Measurements from ENCODE around the gene CTTNBP2.

Gene CTTNBP2

DNA sequence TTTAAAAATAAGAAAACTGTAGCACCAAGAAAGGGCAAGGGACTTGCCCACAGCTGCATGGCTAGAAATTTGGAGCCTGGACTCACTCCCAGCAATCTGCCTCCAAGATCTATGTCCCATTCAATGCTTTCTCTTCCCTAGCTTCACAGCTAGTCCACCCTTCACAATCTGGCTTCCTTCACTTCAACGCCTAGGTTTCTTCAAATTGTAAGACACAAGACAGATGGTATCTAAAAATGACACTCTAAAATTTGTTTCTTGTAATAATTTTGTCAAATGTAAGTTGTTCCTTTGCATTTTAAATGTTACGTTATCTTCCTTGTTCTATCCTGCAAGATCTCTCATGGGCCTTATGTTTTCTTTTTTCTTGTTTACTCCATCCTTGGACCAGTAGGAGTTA, 48.6 kb downstream of the CTTNBP2 start:
- DNase-seq = no peak

GRCh38 chr7:117819558-117819957, 53.7 kb downstream of the CTTNBP2 start:
- no peak for DNase-seq

GRCh38 chr7:117818232-117818631, 55.0 kb downstream of the CTTNBP2 start:
- no peak for DNase-seq

GRCh38 chr7:117816727-117817126, 56.5 kb downstream of the CTTNBP2 start:
- DNase-seq = no peak

DNA sequence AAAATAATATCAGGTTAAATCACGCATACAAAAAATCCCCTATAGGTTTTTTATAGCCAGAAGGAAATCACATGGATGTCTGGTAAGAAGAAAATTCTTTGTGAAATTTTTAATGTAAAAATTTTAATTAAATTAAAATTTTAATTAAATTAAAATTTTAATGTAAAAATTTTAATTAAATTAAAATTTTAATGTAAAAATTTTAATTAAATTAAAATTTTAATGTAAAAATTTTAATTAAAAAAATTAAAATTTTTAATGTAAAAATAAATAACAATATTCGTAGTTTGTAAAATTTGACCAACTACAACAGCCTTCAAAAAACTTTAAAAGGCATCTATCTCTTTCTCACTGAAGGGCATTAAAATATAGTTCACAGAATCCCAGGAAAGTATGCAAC, 61.5 kb downstream of the CTTNBP2 start:
- DNase-seq = no peak

- no peak for DNase-seq
These were observed 62.4 kb downstream of the CTTNBP2 start for GRCh38 chr7:117810642-117811512.

DNA sequence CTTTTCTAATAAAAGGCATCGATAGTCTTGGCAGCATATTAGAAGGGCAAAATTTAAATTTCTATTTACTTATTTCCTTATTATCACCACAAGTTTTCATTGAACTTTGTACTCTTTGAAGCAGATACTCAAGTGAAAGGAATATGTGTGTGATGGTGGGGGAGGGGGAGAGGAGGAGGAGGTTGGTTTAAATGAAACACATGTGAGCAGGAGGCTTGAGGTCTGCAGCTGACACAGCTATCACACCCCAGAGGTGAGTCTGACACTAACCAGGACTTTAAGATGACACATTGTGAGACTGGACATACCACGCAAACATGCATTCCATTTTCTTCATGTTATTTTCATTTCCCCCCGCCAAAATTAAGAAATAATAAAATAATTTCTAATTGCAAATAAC, 63.3 kb downstream of the CTTNBP2 start:
- DNase-seq = peak; percentile 49

- DNase-seq = peak; percentile 39
These were observed 64.1 kb downstream of the CTTNBP2 start for GRCh38 chr7:117808910-117809705.

DNA sequence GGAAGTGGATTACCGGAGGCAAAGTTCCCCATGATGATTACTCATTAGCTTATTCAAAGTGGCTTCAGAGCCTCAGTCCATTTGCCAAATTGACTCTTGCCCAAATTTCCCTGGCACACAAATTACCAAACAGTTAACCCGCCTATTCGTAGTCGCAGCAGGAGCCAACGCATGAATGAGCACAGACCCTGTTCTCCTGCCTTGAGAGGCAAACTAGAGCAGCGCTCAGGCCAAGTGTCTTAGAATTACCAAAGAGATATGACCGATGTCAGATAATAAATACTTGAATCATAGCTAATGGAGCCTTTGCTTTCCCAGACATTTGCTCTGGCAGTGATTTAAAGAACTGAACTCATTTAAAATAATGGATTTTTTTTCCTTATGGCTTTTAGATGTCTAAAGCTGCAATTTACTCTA, 64.9 kb downstream of the CTTNBP2 start:
- no peak for DNase-seq

DNA sequence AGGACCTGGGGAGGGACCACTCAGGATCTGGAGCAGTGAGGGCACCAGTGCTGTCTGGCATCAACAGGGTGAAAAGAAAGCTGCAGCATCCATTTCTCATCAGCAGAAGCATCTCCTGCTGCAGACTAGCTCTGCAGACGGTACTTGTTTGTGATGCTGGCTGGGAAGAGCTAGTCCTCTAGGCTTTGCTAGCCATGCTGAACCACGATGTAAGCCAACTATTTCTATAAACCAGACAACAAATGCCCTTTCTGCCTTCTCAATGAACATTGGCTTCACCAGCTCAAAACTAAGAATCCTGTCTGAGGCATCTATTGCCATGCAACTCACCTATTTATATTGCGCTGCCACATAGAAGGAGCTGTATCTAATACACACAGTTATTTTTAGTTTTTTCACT, 65.6 kb downstream of the CTTNBP2 start:
- no peak for DNase-seq

DNA sequence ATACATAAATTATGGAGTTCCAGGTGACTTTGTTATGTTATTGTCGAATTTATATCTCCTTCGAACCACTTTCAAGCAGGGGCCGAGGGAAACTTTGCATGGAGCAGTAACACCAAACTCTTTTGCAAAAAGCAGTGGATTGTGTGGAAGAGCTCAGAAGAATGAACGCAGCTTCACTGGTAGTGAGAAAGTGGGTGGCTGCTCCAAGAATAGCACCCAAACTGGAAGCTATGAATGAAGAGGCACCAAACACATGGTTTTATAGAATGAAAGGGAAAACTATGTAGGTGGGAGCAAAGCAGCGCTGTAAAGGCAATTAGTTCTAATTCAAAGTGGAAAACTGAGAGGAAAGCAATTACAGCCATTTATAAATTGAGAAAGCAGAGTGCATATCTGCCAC, 67.2 kb downstream of the CTTNBP2 start:
- DNase-seq = no peak

DNA sequence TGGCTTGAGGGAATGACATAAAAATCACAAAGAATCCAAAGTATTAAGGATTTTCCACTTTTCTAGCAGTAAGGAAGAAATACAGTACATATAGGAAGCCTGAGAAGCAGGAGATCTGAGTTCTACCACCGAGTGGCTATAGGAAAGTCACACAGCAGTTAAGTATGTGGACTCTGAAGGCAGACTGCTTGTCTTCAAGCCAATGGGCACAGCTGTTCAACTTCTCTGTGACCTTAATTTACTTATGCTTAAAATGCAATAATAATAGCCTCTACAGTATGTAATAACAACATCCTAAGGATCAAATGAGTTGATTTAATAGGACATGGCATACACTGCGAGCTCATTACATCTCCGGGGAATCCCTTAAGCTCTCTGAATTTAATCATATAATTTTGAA, 68.0 kb downstream of the CTTNBP2 start:
- DNase-seq = no peak

DNA sequence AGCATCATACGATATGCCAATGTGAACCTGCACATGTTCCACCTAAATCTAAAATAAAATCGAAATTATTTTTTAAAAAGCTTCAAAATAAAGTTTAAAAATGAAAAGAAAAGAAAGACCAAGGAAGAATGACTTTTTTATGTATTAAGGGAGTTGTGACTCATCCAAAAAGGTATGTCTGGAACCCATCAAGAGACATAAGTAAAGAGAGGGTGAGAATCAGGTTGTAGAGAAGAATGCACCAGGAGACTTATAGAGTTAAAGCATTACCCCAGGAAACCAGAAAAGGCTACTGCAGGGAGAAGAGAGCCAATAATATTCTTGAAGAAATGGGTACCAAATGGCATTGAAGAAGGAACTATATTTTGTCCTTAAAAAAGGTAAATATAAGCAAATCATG, 69.8 kb downstream of the CTTNBP2 start:
- no peak for DNase-seq

DNA sequence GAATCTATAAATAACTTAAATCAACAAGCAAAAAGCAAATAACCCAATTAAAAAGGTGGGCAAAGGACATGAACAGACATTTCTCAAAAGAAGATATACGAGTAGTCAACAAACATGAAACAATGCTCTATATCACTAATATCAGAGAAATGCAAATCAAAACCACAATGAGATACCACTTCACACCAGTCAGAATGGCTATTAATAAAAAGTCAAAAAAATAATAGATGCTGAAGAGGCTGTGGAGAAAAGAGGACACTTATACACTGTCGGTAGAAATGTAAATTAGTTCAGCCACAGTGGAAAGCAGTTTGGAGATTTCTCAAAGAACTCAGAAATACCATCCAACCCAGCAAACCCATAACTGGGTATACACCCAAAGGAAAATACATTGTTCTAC, 70.6 kb downstream of the CTTNBP2 start:
- DNase-seq = no peak

DNA sequence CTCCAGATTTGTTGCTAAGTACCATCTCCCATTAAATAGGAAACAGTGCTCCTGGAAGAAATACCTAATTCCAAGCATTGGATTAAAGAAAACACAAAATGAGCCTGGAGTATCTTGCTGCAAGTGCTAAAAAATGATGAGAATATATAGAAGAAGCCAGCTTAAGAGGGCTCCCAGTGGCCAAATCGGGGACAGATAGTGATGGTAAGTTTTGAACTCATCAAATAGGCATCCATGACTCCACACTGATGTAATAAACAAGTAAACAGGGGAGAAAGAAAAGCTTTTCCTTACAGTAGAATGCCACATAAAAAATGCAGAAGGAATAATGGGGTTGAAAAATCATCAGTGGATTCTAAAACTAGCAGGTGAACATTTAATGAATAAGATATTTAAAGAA, 72.4 kb downstream of the CTTNBP2 start:
- peak; percentile 31 for DNase-seq

- peak; percentile 36 for DNase-seq
These were observed 72.8 kb downstream of the CTTNBP2 start for GRCh38 chr7:117800406-117800805.

DNA sequence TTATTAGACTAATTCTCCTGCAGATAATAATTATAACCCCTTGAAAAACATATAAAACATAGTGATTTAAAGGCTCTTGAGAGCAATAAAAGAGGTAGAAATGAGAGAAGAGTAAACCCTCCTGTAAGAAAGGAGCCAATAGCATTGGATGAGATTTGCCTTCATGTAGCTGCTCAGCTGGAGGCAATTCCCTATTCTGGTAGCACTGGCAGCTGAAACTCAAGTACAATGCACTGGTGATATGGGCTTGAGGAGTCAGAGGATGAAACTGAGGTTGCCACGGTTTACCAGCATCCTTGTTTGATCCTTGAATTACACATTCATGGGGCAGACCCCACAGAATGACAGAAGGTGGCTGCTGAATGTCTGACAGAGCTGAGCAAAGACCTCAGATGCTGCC, 76.4 kb downstream of the CTTNBP2 start:
- DNase-seq = peak; percentile 17

DNA sequence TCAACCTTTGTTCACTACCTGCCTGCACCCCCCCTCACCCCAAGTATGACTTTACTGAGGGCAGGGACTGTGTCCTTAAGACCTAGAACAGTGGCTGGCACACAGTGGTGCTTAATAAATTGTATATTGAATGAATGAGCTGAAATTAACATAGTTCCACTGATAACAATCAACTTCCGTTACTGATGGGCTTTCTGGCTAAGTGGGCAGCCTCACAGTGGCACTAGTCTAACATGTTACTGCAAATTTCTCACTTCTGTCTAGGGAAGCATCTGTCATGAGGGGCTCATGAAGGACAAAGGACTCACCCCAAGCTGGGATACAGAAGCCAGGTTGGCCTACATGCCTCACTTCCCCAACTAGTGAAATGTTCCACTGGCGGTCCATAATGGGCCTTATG, 79.3 kb downstream of the CTTNBP2 start:
- DNase-seq = peak; percentile 58

DNA sequence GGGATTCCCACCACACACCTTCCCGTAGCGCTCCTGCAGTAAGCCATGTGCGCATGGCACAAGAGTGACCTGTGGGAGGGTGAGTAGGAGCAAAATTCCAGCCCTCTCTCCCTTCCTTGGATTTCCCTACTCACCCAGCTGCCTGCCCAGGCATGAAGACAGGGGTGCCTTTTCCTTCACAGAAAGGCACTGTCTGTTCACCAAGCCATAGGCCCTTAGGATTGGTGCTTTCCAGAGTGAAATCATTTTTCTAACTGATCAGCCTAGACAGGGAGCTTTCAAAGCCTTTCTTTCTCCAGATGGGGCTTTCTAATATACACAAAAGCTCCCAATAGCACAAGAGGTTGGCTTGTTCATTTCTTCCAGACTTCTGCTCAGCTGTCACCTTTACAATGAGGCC, 79.7 kb downstream of the CTTNBP2 start:
- peak; percentile 53 for DNase-seq

DNA sequence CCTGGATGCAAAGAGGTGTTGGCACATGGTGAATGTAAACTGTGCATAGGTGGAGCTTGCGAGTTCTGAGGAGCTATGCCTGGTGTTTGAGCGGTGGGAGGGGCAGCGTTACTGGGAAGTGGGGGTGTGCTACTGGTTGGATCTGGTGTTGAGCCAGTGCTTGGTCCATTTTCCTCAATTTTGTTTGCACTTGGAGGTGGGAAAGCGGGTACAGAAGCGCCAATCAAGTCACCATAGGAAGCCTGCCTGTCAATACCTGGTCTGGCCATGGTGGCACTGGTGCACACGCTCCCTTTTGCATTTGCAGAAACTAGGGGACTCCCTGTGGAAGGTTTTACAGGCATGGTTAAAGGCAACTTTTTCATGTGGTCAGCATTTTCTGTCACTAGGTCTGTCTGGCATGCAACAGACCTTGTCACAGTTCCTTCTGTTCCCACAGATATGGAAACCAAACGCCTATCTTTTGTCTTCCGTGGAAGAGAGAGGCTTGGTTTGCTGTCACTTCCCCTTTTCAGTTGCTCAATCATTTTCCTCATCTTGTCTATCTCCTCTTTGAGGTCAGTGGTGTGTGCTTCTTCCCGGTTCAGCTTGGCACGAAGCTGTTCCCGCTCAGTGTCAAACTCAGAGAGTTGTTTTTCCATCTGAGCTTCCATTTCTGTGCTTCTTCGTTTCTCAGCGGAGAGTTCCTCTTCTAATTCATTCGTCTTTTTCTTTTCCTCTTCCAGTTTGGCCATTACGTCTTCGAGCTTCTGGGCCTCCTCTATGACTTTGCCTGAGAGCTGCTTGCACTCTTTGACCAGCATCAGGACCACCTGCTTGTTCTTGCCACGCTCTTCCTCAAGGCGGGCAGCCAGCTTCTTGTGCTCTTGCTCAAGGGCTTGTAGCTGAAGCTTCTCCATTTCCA, 81.1 kb downstream of the CTTNBP2 start:
- DNase-seq = peak; percentile 96

DNA sequence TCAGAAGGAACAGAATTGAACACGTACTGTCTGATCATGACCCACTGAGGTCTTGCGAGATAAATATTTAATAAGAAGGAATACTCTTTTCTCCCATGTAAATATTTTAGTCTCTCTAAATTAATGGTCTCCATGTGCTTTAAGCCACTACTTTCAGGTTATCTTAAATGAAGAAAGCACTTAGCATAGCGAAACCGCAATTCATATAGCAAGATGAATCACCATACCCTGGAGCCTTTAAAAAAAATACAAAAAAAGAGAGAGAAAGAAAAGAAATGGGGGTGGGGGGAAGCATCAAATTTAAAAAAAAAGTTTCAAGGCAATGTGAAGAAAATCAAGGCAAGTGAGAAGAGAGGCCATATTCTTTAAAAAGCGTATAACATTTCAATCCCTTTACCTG, 82.5 kb downstream of the CTTNBP2 start:
- DNase-seq = no peak

DNA sequence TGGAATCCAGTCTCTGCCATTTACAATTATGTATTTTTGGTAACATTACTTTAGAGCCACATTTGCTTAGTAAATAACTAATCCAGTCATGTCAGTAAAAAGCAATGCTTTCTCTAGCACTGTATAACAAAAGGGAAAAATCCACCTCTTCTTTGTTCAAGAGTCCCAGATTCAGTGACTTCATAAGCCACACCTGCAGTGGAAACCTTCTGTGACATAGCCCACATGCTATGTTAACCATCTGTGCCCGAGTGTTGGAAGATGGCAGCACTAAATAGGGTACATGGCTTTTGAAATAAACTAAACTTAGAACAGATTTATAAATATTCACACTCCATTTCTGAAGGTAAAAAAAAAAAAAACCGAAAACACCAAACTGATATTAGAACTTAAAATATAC, 83.0 kb downstream of the CTTNBP2 start:
- DNase-seq = no peak

DNA sequence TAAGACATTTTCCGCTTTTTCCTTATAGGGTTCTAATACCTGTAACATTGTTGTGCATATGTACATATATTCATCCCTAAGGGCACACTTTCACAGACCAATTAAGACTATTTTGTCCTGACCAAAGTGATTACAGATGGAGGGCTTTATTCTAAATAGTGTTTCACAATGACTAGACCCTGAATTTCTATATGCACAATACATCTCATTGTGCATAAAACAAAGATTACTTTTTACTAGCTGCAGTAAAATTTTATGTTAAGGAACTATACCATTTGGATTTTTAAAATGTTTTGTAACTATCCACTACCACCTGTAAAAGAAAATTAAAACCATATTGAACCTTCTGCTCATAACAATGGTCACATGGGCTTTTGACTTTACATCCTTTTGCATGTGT, 87.8 kb downstream of the CTTNBP2 start:
- DNase-seq = no peak

Data from OCI-M1 (cell line).